ENCODE measurements around the gene RETREG1. TPM values are rescaled to one million over a fixed set of nuclear protein-coding genes. Genes with fewer than 3 reads are reported as not detected.

Gene RETREG1
- total RNA-seq, 6 donors from 2014 or later = 17.6 to 50.2 (median 28.3) TPM

GRCh38 chr5:16663840-16664239 is 47.0 kb upstream of the RETREG1 start:
- H3K4me1 ChIP-seq = no peaks in the 10 kb centered on the region
- TF ChIP-seq EP300 (IDR thresholded peaks at IDR 0.05) (no peak), POLR2AphosphoS5 (IDR thresholded peaks at IDR 0.05) (no peak), POLR2A (IDR thresholded peaks at IDR 0.05) (no peak)
- TF ChIP-seq, protein P1, sequence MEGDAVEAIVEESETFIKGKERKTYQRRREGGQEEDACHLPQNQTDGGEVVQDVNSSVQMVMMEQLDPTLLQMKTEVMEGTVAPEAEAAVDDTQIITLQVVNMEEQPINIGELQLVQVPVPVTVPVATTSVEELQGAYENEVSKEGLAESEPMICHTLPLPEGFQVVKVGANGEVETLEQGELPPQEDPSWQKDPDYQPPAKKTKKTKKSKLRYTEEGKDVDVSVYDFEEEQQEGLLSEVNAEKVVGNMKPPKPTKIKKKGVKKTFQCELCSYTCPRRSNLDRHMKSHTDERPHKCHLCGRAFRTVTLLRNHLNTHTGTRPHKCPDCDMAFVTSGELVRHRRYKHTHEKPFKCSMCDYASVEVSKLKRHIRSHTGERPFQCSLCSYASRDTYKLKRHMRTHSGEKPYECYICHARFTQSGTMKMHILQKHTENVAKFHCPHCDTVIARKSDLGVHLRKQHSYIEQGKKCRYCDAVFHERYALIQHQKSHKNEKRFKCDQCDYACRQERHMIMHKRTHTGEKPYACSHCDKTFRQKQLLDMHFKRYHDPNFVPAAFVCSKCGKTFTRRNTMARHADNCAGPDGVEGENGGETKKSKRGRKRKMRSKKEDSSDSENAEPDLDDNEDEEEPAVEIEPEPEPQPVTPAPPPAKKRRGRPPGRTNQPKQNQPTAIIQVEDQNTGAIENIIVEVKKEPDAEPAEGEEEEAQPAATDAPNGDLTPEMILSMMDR (IDR thresholded peaks at IDR 0.05) = no peak

DNA sequence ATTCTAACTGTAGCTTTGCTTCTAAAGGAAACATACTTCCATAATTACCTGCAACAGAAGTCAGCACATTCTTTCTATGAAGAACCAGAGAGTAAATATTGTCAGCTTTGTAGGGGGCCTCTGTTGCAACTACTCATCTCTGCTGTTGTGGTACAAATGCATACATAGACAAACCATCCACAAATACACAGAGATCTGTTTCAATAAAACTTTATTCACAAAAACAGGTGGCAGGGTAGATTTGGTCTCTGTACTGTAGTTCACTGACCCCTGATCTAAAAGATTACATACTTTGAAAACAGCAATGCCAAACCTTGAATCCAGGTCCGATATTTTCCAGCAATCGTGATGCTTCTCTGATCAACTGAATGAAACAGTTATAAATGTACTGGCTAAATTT is 44.9 kb upstream of the RETREG1 start:
- H3K36me3 ChIP-seq = peaks cover 0 to 28% (median 9%) of the 10 kb centered on the region in 4 donors
- no peak overlapping the region for H3K4me3 ChIP-seq
- TF ChIP-seq EP300 (IDR thresholded peaks at IDR 0.05) = no peak
- TF ChIP-seq POLR2AphosphoS5 (IDR thresholded peaks at IDR 0.05) = no peak
- TF ChIP-seq, protein P1 (IDR thresholded peaks at IDR 0.05) = no peak
- no peak for TF ChIP-seq POLR2A (IDR thresholded peaks at IDR 0.05)
- no peak for ATAC-seq (ENCODE audit: low FRiP score in 2 of 2)
- WGBS, 2 donors = 85 to 91% methylated on average over 2 of the region's 2 CpGs
- H3K27me3 ChIP-seq = no peaks in the 10 kb centered on the region
- no peak overlapping the region for H3K27ac ChIP-seq
- no peak for DNase-seq
- no peaks in the 10 kb centered on the region for H3K9me3 ChIP-seq
- no peaks in the 10 kb centered on the region for H3K4me1 ChIP-seq

More at GRCh38 chr5:16663840-16664239, 47.0 kb upstream of the RETREG1 start:
- Histone ChIP-seq H3K9me3 (no peaks in the 10 kb centered on the region), H3K36me3 (peaks cover 0 to 49% (median 26%) of the 10 kb centered on the region in 4 donors), H3K27ac (no peak overlapping the region), H3K27me3 (no peaks in the 10 kb centered on the region), H3K4me3 (no peak overlapping the region)
- ATAC-seq (ENCODE audit: low FRiP score in 2 of 2) (no peak), DNase-seq (no peak)
- WGBS, 2 donors = 77 to 83% methylated on average over 4 of the region's 4 CpGs

- H3K4me1 ChIP-seq = no peaks in the 10 kb centered on the region
- no peaks in the 10 kb centered on the region for H3K27me3 ChIP-seq
- H3K9me3 ChIP-seq = no peaks in the 10 kb centered on the region
- TF ChIP-seq POLR2A (IDR thresholded peaks at IDR 0.05) = no peak
- TF ChIP-seq POLR2AphosphoS5 (IDR thresholded peaks at IDR 0.05) = no peak
- no peak for TF ChIP-seq EP300 (IDR thresholded peaks at IDR 0.05)
- TF ChIP-seq, protein P1 (IDR thresholded peaks at IDR 0.05) = no peak
- H3K36me3 ChIP-seq = peaks cover 0 to 21% (median 3%) of the 10 kb centered on the region in 4 donors
- WGBS, 2 donors = 72 to 89% methylated on average over 5 of the region's 5 CpGs
- peak in 1 of 2 donors; percentile 27 for ATAC-seq (ENCODE audit: low FRiP score in 2 of 2)
- no peak overlapping the region for H3K4me3 ChIP-seq
- H3K27ac ChIP-seq = no peak overlapping the region
- DNase-seq = no peak
These were observed 44.2 kb upstream of the RETREG1 start for GRCh38 chr5:16660982-16661381.

GRCh38 chr5:16659536-16659935 is 42.7 kb upstream of the RETREG1 start:
- TF ChIP-seq POLR2A (IDR thresholded peaks at IDR 0.05) (no peak), EP300 (IDR thresholded peaks at IDR 0.05) (no peak), POLR2AphosphoS5 (IDR thresholded peaks at IDR 0.05) (no peak)
- TF ChIP-seq, protein P1 (IDR thresholded peaks at IDR 0.05) = no peak
- Histone ChIP-seq H3K27ac (no peak overlapping the region), H3K4me3 (no peak overlapping the region), H3K36me3 (peaks cover 0 to 11% (median 2%) of the 10 kb centered on the region in 4 donors), H3K27me3 (no peaks in the 10 kb centered on the region), H3K4me1 (no peaks in the 10 kb centered on the region), H3K9me3 (no peaks in the 10 kb centered on the region)
- DNase-seq (no peak), ATAC-seq (ENCODE audit: low FRiP score in 2 of 2) (no peak)
- 64 to 70% methylated on average over 1 of the region's 1 CpG for WGBS, 2 donors

DNA sequence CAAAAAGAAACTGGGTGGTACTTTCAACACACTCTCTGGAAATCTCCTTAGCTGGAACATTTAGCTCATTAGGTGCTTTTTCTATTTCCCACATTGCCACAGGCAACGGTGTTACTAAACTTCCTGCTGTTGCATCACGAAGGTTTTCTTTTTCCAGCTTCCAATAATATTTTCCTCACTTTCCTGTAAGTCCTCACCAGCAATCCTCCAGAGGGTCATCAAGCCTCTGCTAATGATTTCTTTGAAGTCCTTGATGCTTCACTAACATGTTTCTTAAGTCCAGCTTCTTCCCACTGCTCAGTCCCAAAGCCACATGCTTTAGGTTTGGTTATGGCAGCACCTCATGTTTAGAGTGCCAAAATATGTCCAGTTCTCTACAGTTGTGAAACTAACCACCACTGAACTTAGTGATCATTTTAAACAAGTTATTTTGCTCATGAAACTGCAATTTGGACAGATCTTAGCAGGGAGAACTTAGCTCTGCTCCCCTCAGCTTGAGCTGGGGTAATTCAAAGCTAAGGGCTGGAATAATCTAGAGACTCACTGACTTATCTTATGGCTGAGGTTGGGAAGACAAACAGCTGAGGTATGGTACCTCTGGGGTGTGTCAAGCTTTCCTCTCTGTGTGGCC is 39.9 kb upstream of the RETREG1 start:
- DNase-seq (no peak), ATAC-seq (ENCODE audit: low FRiP score in 2 of 2) (peak in 1 of 2 donors; percentile 51)
- H3K9me3 ChIP-seq = no peaks in the 10 kb centered on the region
- H3K27me3 ChIP-seq = no peaks in the 10 kb centered on the region
- 10 to 29% methylated on average over 2 of the region's 2 CpGs for WGBS, 2 donors
- no peaks in the 10 kb centered on the region for H3K36me3 ChIP-seq
- no peaks in the 10 kb centered on the region for H3K4me1 ChIP-seq
- no peak overlapping the region for H3K4me3 ChIP-seq
- peak in 1 of 2 donors; percentile 35 for TF ChIP-seq POLR2AphosphoS5 (IDR thresholded peaks at IDR 0.05)
- TF ChIP-seq EP300 (IDR thresholded peaks at IDR 0.05) = peak in 2 of 4 donors; percentile 19 to 65
- no peak for TF ChIP-seq POLR2A (IDR thresholded peaks at IDR 0.05)
- TF ChIP-seq, protein P1 (IDR thresholded peaks at IDR 0.05) = no peak
- H3K27ac ChIP-seq = peak overlapping the region in 1 of 4 donors; percentile 23
